NT2/D1 (cell line): Measurements from ENCODE around the gene SHISA5.
"Not testable (repeated sequence)": the region's sequence is repeated elsewhere in the genome, so short reads cannot be mapped to it uniquely, and the experiment has no call there.

Experiments used
- SUZ12 ChIP-seq: IDR thresholded peaks from 2 replicates; pipeline ENCODE4 v1.6.1; 2011; ENCODE audit not compliant: insufficient read length, insufficient read depth; ENCODE audit errors: extremely low read depth
- ZNF274 ChIP-seq: IDR thresholded peaks from 2 replicates; pipeline ENCODE4 v1.6.1; 2011; ENCODE audit warnings: mild to moderate bottlenecking, low read depth, low read length

GRCh38 chr3:48551651-48552050 is 47.7 kb upstream of the SHISA5 start:
- TF ChIP-seq ZNF274, SUZ12: not testable (repeated sequence)
